Stromal cell of bone marrow (primary cell): ENCODE results near the gene CLCF1.
"Not testable (repeated sequence)": the region's sequence is repeated elsewhere in the genome, so short reads cannot be mapped to it uniquely, and the experiment has no call there.

Experiments
- DNase-seq: peaks from one replicate; pipeline ENCODE4 v3.0.0-alpha.2; 2012; ENCODE audit warnings: low read depth

Gene CLCF1

GRCh38 chr11:67322049-67322448 lies 51.3 kb downstream of the CLCF1 start:
- no peak for DNase-seq

GRCh38 chr11:67321313-67321871 lies 52.0 kb downstream of the CLCF1 start:
- DNase-seq, result no peak

GRCh38 chr11:67320691-67321090 lies 52.7 kb downstream of the CLCF1 start:
- no peak for DNase-seq

GRCh38 chr11:67320011-67320410 lies 53.4 kb downstream of the CLCF1 start:
- DNase-seq, result no peak

GRCh38 chr11:67318876-67319275 lies 54.5 kb downstream of the CLCF1 start:
- DNase-seq, result not testable (repeated sequence)

GRCh38 chr11:67317888-67318555 lies 55.4 kb downstream of the CLCF1 start:
- no peak for DNase-seq

GRCh38 chr11:67317205-67317887 lies 56.1 kb downstream of the CLCF1 start:
- DNase-seq, result peak; percentile 86

GRCh38 chr11:67316882-67317204 lies 56.6 kb downstream of the CLCF1 start:
- no peak for DNase-seq

GRCh38 chr11:67315325-67315909 lies 58.0 kb downstream of the CLCF1 start:
- no peak for DNase-seq

- DNase-seq, result no peak
These were observed 59.2 kb downstream of the CLCF1 start for GRCh38 chr11:67314218-67314617.
